Natural killer cell (primary cell): ENCODE results near the gene SAMD4A. TPM values are rescaled to one million over a fixed set of nuclear protein-coding genes. Genes with fewer than 3 reads are reported as not detected.

Experiments used
- ATAC-seq, 3 donors: fragments of 150-1000 bp in 2 of 3; fragments of 200-7000 bp in 1 of 3; cut with Tn5 transposase; 1 replicate in 1 of 3; 2 replicates in 2 of 3; pipeline ENCODE4 v1.10.0; 2021; ENCODE audit warnings: mild to moderate bottlenecking in 2 of 3, moderate library complexity in 2 of 3
- DNase-seq, 2 donors: peaks; one replicate each; pipeline versions ENCODE4 v3.0.0 to v3.0.0-alpha.2; 2013 to 2021; ENCODE audit warnings: mixed read lengths in 1 of 2
- H3K27ac ChIP-seq: one replicate; pipeline ENCODE4 v1.5.1; 2013; ENCODE audit warnings: mild to moderate bottlenecking, low read length
- H3K27me3 ChIP-seq: one replicate; pipeline ENCODE4 v1.6.1; 2013; ENCODE audit warnings: low read length; ENCODE audit not compliant: control insufficient read depth, insufficient read depth
- H3K36me3 ChIP-seq: one replicate; pipeline ENCODE4 v1.6.1; 2013; ENCODE audit warnings: low read length; ENCODE audit not compliant: control insufficient read depth, insufficient read depth
- H3K4me1 ChIP-seq: one replicate; pipeline ENCODE4 v1.6.1; 2013; ENCODE audit warnings: low read length; ENCODE audit not compliant: control insufficient read depth, insufficient read depth
- H3K4me3 ChIP-seq: one replicate; pipeline ENCODE4 v1.5.1; 2013; ENCODE audit warnings: low read length
- H3K9me3 ChIP-seq: one replicate; pipeline ENCODE4 v1.6.1; 2013; ENCODE audit warnings: low read length; ENCODE audit not compliant: control insufficient read depth, insufficient read depth
- H3K27ac Mint-ChIP-seq, 2 donors: one replicate each; pipeline ENCODE4 v1.8.0; 2022; ENCODE audit warnings: mild to moderate bottlenecking in 2 of 2, mixed read lengths in 2 of 2, moderate library complexity in 1 of 2
- H3K27me3 Mint-ChIP-seq, 2 donors: one replicate each; pipeline ENCODE4 v1.8.0; 2022; ENCODE audit warnings: low read depth in 2 of 2, mixed read lengths in 2 of 2
- H3K36me3 Mint-ChIP-seq: one replicate; pipeline ENCODE4 v1.8.0; 2022; ENCODE audit warnings: mixed read lengths
- H3K4me1 Mint-ChIP-seq, 2 donors: one replicate each; pipeline ENCODE4 v1.8.0; 2022; ENCODE audit warnings: mixed read lengths in 2 of 2
- H3K4me3 Mint-ChIP-seq: one replicate; pipeline ENCODE4 v1.8.0; 2022; ENCODE audit warnings: mild to moderate bottlenecking, moderate library complexity, mixed read lengths
- H3K9me3 Mint-ChIP-seq, 2 donors: one replicate each; pipeline ENCODE4 v1.8.0; 2022; ENCODE audit warnings: mixed read lengths in 2 of 2
- CTCF ChIP-seq: fragments of 200-600 bp; IDR thresholded peaks from one replicate; pipeline ENCODE4 v1.8.0; 2022; ENCODE audit warnings: antibody characterized with exemption
- WGBS: methylation state at CpG from one replicate; pipeline ENCODE4 v1.1.7; 2013; ENCODE audit warnings: missing lambda C conversion rate; ENCODE audit not compliant: insufficient coverage; 5-methylcytosine and 5-hydroxymethylcytosine counted together
- intact Hi-C: fragments of 100-400 bp; cut with micrococcal nuclease; formaldehyde crosslinking; loops from one replicate; pipeline ENCODE4 v1.14.2; 2022
- total RNA-seq, 4 donors: library from RNA; stranded (reverse); fragments of 120-200 nt in 1 of 4; gene quantifications; one replicate each; pipeline versions ENCODE4 v1.2.3 to v1.2.4, GENCODE V29; 2013 to 2022

The SAMD4A gene
- total RNA-seq, 3 donors from 2014 or later (not counting 1 experiment from before 2014, with no cell fraction given): 0.70 to 1.6 (median 1.4) TPM

- H3K4me3 Mint-ChIP-seq: no peak overlapping the region
- H3K27ac Mint-ChIP-seq: no peak overlapping the region
- 90% methylated on average over 13 of the region's 13 CpGs for WGBS
- no peaks in the 10 kb centered on the region for H3K9me3 ChIP-seq
- H3K36me3 Mint-ChIP-seq: no peaks in the 10 kb centered on the region
- intact Hi-C loops: no loop called here
- DNase-seq (no peak), ATAC-seq (no peak)
- peaks cover 21 to 22% of the 10 kb centered on the region in 2 donors for H3K4me1 Mint-ChIP-seq
- H3K4me3 ChIP-seq: no peak overlapping the region
- no peak for TF ChIP-seq CTCF
- H3K27ac ChIP-seq: no peak overlapping the region
- peaks cover 64% of the 10 kb centered on the region for H3K27me3 ChIP-seq
- no peaks in the 10 kb centered on the region for H3K9me3 Mint-ChIP-seq
- no peaks in the 10 kb centered on the region for H3K36me3 ChIP-seq
- H3K27me3 Mint-ChIP-seq: peaks cover 70 to 82% of the 10 kb centered on the region in 2 donors
- H3K4me1 ChIP-seq: peaks cover 35% of the 10 kb centered on the region
Observed at GRCh38 chr14:54673193-54674045, 106.5 kb downstream of the SAMD4A start.

GRCh38 chr14:54674046-54674741, 107.3 kb downstream of the SAMD4A start:
- Histone ChIP-seq H3K27ac (no peak overlapping the region), H3K36me3 (no peaks in the 10 kb centered on the region), H3K9me3 (no peaks in the 10 kb centered on the region), H3K4me1 (peaks cover 29% of the 10 kb centered on the region), H3K27me3 (peaks cover 61% of the 10 kb centered on the region), H3K4me3 (no peak overlapping the region)
- ATAC-seq (no peak), DNase-seq (no peak)
- Mint-ChIP-seq H3K27ac (no peak overlapping the region), H3K4me3 (no peak overlapping the region), H3K9me3 (no peaks in the 10 kb centered on the region), H3K36me3 (no peaks in the 10 kb centered on the region), H3K27me3 (peaks cover 73 to 82% of the 10 kb centered on the region in 2 donors), H3K4me1 (peaks cover 21 to 22% of the 10 kb centered on the region in 2 donors)
- intact Hi-C loops: no loop called here
- TF ChIP-seq CTCF: no peak
- WGBS: 63% methylated on average over 3 of the region's 3 CpGs

GRCh38 chr14:54675236-54676128, 108.6 kb downstream of the SAMD4A start:
- H3K27me3 Mint-ChIP-seq: peaks cover 71 to 87% of the 10 kb centered on the region in 2 donors
- intact Hi-C loops: no loop called here

More at GRCh38 chr14:54675236-54676128, 108.6 kb downstream of the SAMD4A start:
- Mint-ChIP-seq H3K4me3 (no peak overlapping the region), H3K9me3 (no peaks in the 10 kb centered on the region), H3K36me3 (no peaks in the 10 kb centered on the region), H3K4me1 (peaks cover 11 to 12% of the 10 kb centered on the region in 2 donors), H3K27ac (no peak overlapping the region)
- H3K4me1 ChIP-seq: peaks cover 16% of the 10 kb centered on the region
- no peaks in the 10 kb centered on the region for H3K36me3 ChIP-seq
- no peak for TF ChIP-seq CTCF
- no peak overlapping the region for H3K27ac ChIP-seq
- DNase-seq (no peak), ATAC-seq (no peak)
- peaks cover 61% of the 10 kb centered on the region for H3K27me3 ChIP-seq
- no peaks in the 10 kb centered on the region for H3K9me3 ChIP-seq
- no peak overlapping the region for H3K4me3 ChIP-seq
- WGBS: 87% methylated on average over 8 of the region's 11 CpGs
